Measurements from ENCODE around the gene NR6A1. TPM values are rescaled to one million over a fixed set of nuclear protein-coding genes. Genes with fewer than 3 reads are reported as not detected.

Gene NR6A1
- total RNA-seq, 2 donors from 2014 or later, result 4.8 to 4.9 TPM

- Histone ChIP-seq H3K4me3 (no peak overlapping the region), H3K4me1 (no peaks in the 10 kb centered on the region), H3K36me3 (no peaks in the 10 kb centered on the region), H3K9me3 (no peaks in the 10 kb centered on the region), H3K9ac (ENCODE audit: low read depth in 2 of 2, low read length in 2 of 2) (no peak overlapping the region), H3K27ac (no peak overlapping the region), H3K27me3 (no peaks in the 10 kb centered on the region)
- intact Hi-C loops (cut with DNase I), result no loop called here
- TF ChIP-seq, protein P1, sequence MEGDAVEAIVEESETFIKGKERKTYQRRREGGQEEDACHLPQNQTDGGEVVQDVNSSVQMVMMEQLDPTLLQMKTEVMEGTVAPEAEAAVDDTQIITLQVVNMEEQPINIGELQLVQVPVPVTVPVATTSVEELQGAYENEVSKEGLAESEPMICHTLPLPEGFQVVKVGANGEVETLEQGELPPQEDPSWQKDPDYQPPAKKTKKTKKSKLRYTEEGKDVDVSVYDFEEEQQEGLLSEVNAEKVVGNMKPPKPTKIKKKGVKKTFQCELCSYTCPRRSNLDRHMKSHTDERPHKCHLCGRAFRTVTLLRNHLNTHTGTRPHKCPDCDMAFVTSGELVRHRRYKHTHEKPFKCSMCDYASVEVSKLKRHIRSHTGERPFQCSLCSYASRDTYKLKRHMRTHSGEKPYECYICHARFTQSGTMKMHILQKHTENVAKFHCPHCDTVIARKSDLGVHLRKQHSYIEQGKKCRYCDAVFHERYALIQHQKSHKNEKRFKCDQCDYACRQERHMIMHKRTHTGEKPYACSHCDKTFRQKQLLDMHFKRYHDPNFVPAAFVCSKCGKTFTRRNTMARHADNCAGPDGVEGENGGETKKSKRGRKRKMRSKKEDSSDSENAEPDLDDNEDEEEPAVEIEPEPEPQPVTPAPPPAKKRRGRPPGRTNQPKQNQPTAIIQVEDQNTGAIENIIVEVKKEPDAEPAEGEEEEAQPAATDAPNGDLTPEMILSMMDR (IDR thresholded peaks at IDR 0.05), result no peak
- no peak for DNase-seq
Observed at GRCh38 chr9:124699575-124699974, 71.5 kb downstream of the NR6A1 start.

DNA sequence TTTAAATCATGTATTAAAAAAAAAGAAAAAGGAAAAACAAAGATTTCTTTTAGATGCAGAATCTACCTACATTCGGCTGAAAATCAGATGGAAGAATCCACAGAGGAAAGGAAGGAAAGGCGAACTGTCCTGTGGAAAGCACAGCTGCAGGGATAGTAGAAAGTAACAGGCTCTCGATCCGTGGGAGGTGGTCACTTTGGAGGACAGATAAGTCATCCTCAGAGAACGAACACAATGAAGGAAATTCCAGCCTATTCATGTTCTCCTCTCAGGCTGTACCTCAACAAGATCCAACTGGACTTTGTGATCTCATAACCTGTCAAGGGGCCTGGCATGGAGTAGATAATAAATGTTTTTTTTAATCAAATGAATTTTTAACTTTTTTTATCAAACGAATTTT is 72.8 kb downstream of the NR6A1 start:
- intact Hi-C loops (cut with DNase I), result no loop called here
- no peaks in the 10 kb centered on the region for H3K4me1 ChIP-seq

GRCh38 chr9:124697326-124698200 is 73.5 kb downstream of the NR6A1 start:
- Histone ChIP-seq H3K9ac (ENCODE audit: low read depth in 2 of 2, low read length in 2 of 2) (no peak overlapping the region), H3K36me3 (no peaks in the 10 kb centered on the region), H3K9me3 (no peaks in the 10 kb centered on the region), H3K4me1 (no peaks in the 10 kb centered on the region), H3K27ac (no peak overlapping the region), H3K27me3 (no peaks in the 10 kb centered on the region), H3K4me3 (no peak overlapping the region)
- no peak for DNase-seq
- intact Hi-C loops (cut with DNase I), result no loop called here
- TF ChIP-seq, protein P1 (IDR thresholded peaks at IDR 0.05), result no peak

More for the DNA sequence above, 72.8 kb downstream of the NR6A1 start:
- Histone ChIP-seq H3K9ac (ENCODE audit: low read depth in 2 of 2, low read length in 2 of 2) (no peak overlapping the region), H3K27me3 (no peaks in the 10 kb centered on the region), H3K27ac (no peak overlapping the region), H3K4me3 (no peak overlapping the region), H3K36me3 (no peaks in the 10 kb centered on the region), H3K9me3 (no peaks in the 10 kb centered on the region)
- TF ChIP-seq, protein P1 (IDR thresholded peaks at IDR 0.05), result no peak
- DNase-seq, result no peak

DNA sequence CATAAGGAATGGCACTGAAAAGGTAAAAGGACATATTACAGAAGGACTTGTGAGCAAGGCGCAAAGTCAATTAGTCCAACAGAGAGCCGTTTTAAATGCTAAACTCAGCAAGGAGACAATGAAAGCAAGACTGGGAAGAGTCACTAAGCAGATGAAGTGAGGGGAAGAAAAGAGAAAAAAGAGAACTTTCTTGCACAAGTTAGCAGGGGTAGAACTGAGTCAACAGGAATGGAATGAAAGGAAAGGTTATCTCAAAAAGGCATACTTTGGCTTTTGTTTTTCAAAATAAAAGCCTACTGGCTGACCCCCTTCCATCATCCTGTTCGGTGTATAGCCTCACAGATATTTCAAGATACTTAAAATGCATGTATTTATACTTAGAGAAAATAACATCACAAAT is 75.0 kb downstream of the NR6A1 start:
- H3K9ac ChIP-seq (ENCODE audit: low read depth in 2 of 2, low read length in 2 of 2), result no peak overlapping the region
- no peak overlapping the region for H3K4me3 ChIP-seq
- intact Hi-C loops (cut with DNase I), result no loop called here

GRCh38 chr9:124695280-124695890 is 75.7 kb downstream of the NR6A1 start:
- DNase-seq, result no peak
- Histone ChIP-seq H3K9ac (ENCODE audit: low read depth in 2 of 2, low read length in 2 of 2) (no peak overlapping the region), H3K27me3 (no peaks in the 10 kb centered on the region), H3K27ac (no peak overlapping the region), H3K9me3 (no peaks in the 10 kb centered on the region), H3K4me3 (no peak overlapping the region), H3K36me3 (no peaks in the 10 kb centered on the region), H3K4me1 (no peaks in the 10 kb centered on the region)
- intact Hi-C loops (cut with DNase I), result no loop called here
- TF ChIP-seq, protein P1 (IDR thresholded peaks at IDR 0.05), result no peak

More for the DNA sequence above, 75.0 kb downstream of the NR6A1 start:
- no peak for DNase-seq
- Histone ChIP-seq H3K27me3 (no peaks in the 10 kb centered on the region), H3K4me1 (no peaks in the 10 kb centered on the region), H3K9me3 (no peaks in the 10 kb centered on the region), H3K27ac (no peak overlapping the region), H3K36me3 (no peaks in the 10 kb centered on the region)
- TF ChIP-seq, protein P1 (IDR thresholded peaks at IDR 0.05), result no peak

Data from colonic mucosa (tissue), 4 donors.